Chondrocyte (in vitro differentiated cells): Measurements from ENCODE around the gene HTR6. TPM values are rescaled to one million over a fixed set of nuclear protein-coding genes. Genes with fewer than 3 reads are reported as not detected.
"Not testable (repeated sequence)": the region's sequence is repeated elsewhere in the genome, so short reads cannot be mapped to it uniquely, and the experiment has no call there.

Source experiments
- DNase-seq: peaks from one replicate; pipeline ENCODE4 v3.0.0; 2021; ENCODE audit warnings: mixed read lengths, low spot score
- H3K27ac Mint-ChIP-seq: one replicate; pipeline ENCODE4 v1.8.0; 2021; ENCODE audit warnings: mild to moderate bottlenecking, moderate library complexity, mixed read lengths; ENCODE audit not compliant: unreplicated experiment
- H3K27me3 Mint-ChIP-seq: 2 replicates; pipeline ENCODE4 v1.8.0; 2021; ENCODE audit warnings: low read depth, mixed read lengths
- H3K36me3 Mint-ChIP-seq: 2 replicates; pipeline ENCODE4 v1.8.0; 2021; ENCODE audit warnings: low read depth, mixed read lengths
- H3K4me1 Mint-ChIP-seq: 2 replicates; pipeline ENCODE4 v1.8.0; 2021; ENCODE audit warnings: low read depth, mild to moderate bottlenecking, mixed read lengths
- H3K4me3 Mint-ChIP-seq: one replicate; pipeline ENCODE4 v1.8.0; 2021; ENCODE audit warnings: mild to moderate bottlenecking, moderate library complexity, mixed read lengths; ENCODE audit not compliant: unreplicated experiment
- H3K9me3 Mint-ChIP-seq: 2 replicates; pipeline ENCODE4 v1.8.0; 2021; ENCODE audit warnings: low read depth, mixed read lengths
- CTCF ChIP-seq: fragments of 200-600 bp; sonication (generic); IDR thresholded peaks from 2 replicates; pipeline ENCODE4 v1.5.0; 2021; ENCODE audit warnings: antibody characterized with exemption, mild to moderate bottlenecking, moderate library complexity
- total RNA-seq: library from RNA; stranded (reverse); gene quantifications from 3 replicates; pipeline ENCODE4 v1.2.1, GENCODE V29; 2021

The HTR6 gene
- total RNA-seq, 1 donor from 2014 or later, result not detected

- H3K36me3 Mint-ChIP-seq, H3K4me3 Mint-ChIP-seq, DNase-seq, H3K27me3 Mint-ChIP-seq, H3K9me3 Mint-ChIP-seq, H3K27ac Mint-ChIP-seq: not testable (repeated sequence)
- H3K4me1 Mint-ChIP-seq, result peaks cover 38% of the 10 kb centered on the region
- peak; percentile 36 for TF ChIP-seq CTCF
Observed at GRCh38 chr1:19639228-19639627, 25.4 kb upstream of the HTR6 start.

GRCh38 chr1:19639999-19640362, 24.7 kb upstream of the HTR6 start:
- TF ChIP-seq CTCF, result no peak
- no peaks in the 10 kb centered on the region for H3K27me3 Mint-ChIP-seq
- no peaks in the 10 kb centered on the region for H3K9me3 Mint-ChIP-seq
- no peak for DNase-seq
- no peak overlapping the region for H3K27ac Mint-ChIP-seq
- H3K4me1 Mint-ChIP-seq, result peaks cover 38% of the 10 kb centered on the region
- no peak overlapping the region for H3K4me3 Mint-ChIP-seq
- no peaks in the 10 kb centered on the region for H3K36me3 Mint-ChIP-seq

GRCh38 chr1:19640363-19641316, 24.0 kb upstream of the HTR6 start:
- H3K9me3 Mint-ChIP-seq, result no peaks in the 10 kb centered on the region
- peak overlapping the region; percentile 33 for H3K27ac Mint-ChIP-seq

GRCh38 chr1:19643121-19643520, 21.6 kb upstream of the HTR6 start:
- no peak for TF ChIP-seq CTCF
- H3K27me3 Mint-ChIP-seq, result no peaks in the 10 kb centered on the region
- no peak for DNase-seq
- H3K4me1 Mint-ChIP-seq, result peaks cover 55% of the 10 kb centered on the region
- no peaks in the 10 kb centered on the region for H3K9me3 Mint-ChIP-seq
- H3K36me3 Mint-ChIP-seq, result no peaks in the 10 kb centered on the region
- H3K4me3 Mint-ChIP-seq, result peak overlapping the region; percentile 75
- peak overlapping the region; percentile 54 for H3K27ac Mint-ChIP-seq

More at GRCh38 chr1:19640363-19641316, 24.0 kb upstream of the HTR6 start:
- no peaks in the 10 kb centered on the region for H3K36me3 Mint-ChIP-seq
- peaks cover 39% of the 10 kb centered on the region for H3K4me1 Mint-ChIP-seq
- H3K4me3 Mint-ChIP-seq, result no peak overlapping the region
- peak; percentile 51 for TF ChIP-seq CTCF
- DNase-seq, result no peak
- no peaks in the 10 kb centered on the region for H3K27me3 Mint-ChIP-seq

- Mint-ChIP-seq H3K4me3 (peak within 1 kb of the TSS; percentile 92), H3K36me3 (no peaks in the 10 kb centered on the region), H3K27ac (peak within 1 kb of the TSS; percentile 86), H3K4me1 (peaks cover 55% of the 10 kb centered on the region), H3K27me3 (no peaks in the 10 kb centered on the region), H3K9me3 (no peaks in the 10 kb centered on the region)
- DNase-seq, result no peak
- TF ChIP-seq CTCF, result no peak
Observed at GRCh38 chr1:19643602-19644394, 20.9 kb upstream of the HTR6 start, which contains the start of gene NBL1. NBL1 (plus strand) TSS chr1:19644311; CDS start chr1:19655031, 10,720 bp downstream.
